Liver (tissue), 9 donors: ENCODE results near the gene MTHFSD. TPM values are rescaled to one million over a fixed set of nuclear protein-coding genes. Genes with fewer than 3 reads are reported as not detected.

Source experiments
- DNase-seq: peaks from one replicate; pipeline ENCODE4 v3.0.0-alpha.2; 2017; ENCODE audit warnings: low spot score
- H3K27ac ChIP-seq, 2 donors: one replicate each; pipeline ENCODE4 v1.7.0; 2013; ENCODE audit warnings: inconsistent platforms in 2 of 2, low read length in 2 of 2, control low read depth in 1 of 2, low read depth in 1 of 2, mild to moderate bottlenecking in 1 of 2
- H3K27me3 ChIP-seq, 4 donors: one replicate each; pipeline versions ENCODE4 v1.6.1 to v1.7.0; 2013; ENCODE audit warnings: low read length in 3 of 4, inconsistent platforms in 1 of 4, mild to moderate bottlenecking in 1 of 4, moderate library complexity in 1 of 4; ENCODE audit not compliant: control insufficient read depth in 4 of 4, insufficient read depth in 4 of 4
- H3K36me3 ChIP-seq, 4 donors: one replicate each; pipeline versions ENCODE4 v1.6.1 to v1.7.0; 2013; ENCODE audit warnings: low read length in 3 of 4, mild to moderate bottlenecking in 3 of 4, low read depth in 1 of 4, moderate library complexity in 1 of 4; ENCODE audit not compliant: control insufficient read depth in 4 of 4, insufficient read depth in 3 of 4
- H3K4me1 ChIP-seq, 4 donors: one replicate each; pipeline versions ENCODE4 v1.6.1 to v1.7.0; 2013; ENCODE audit warnings: low read length in 3 of 4, mild to moderate bottlenecking in 3 of 4, moderate library complexity in 1 of 4; ENCODE audit not compliant: control insufficient read depth in 4 of 4, insufficient read depth in 4 of 4
- H3K4me3 ChIP-seq, 3 donors: one replicate each; pipeline versions ENCODE4 v1.6.1 to v1.7.0; 2013; ENCODE audit warnings: low read length in 3 of 3, control low read depth in 1 of 3, low read depth in 1 of 3, mild to moderate bottlenecking in 1 of 3
- H3K9ac ChIP-seq, 2 donors: one replicate each; pipeline ENCODE4 v1.7.0; 2013; ENCODE audit warnings: low read length in 2 of 2, mild to moderate bottlenecking in 2 of 2, moderate library complexity in 2 of 2, control low read depth in 1 of 2, low read depth in 1 of 2
- H3K9me3 ChIP-seq, 4 donors: one replicate each; pipeline versions ENCODE4 v1.6.1 to v1.7.0; 2013; ENCODE audit warnings: low read length in 3 of 4; ENCODE audit not compliant: control insufficient read depth in 4 of 4
- CTCF ChIP-seq: fragments of 150-350 bp; IDR thresholded peaks from 2 replicates; pipeline ENCODE4 v1.5.1; 2017; ENCODE audit warnings: improper control_type of control experiment, low read depth, low read length; ENCODE audit not compliant: missing input control
- EGR1 ChIP-seq, 2 donors: IDR thresholded peaks; 2 replicates each; pipeline ENCODE4 v1.6.1; 2016 to 2018; ENCODE audit warnings: antibody characterized with exemption in 2 of 2, low read depth in 2 of 2
- FOXA1 ChIP-seq: IDR thresholded peaks from 2 replicates; pipeline ENCODE4 v1.6.1; 2016; ENCODE audit warnings: antibody characterized with exemption
- FOXA2 ChIP-seq: IDR thresholded peaks from 2 replicates; pipeline ENCODE4 v1.6.1; 2016; ENCODE audit warnings: antibody characterized with exemption
- GABPA ChIP-seq, 2 donors: IDR thresholded peaks in 1 of 2; conservative IDR thresholded peaks in 1 of 2; 2 replicates each; pipeline ENCODE4 v1.6.1; 2016; ENCODE audit warnings: antibody characterized with exemption in 2 of 2, mild to moderate bottlenecking in 1 of 2, moderate library complexity in 1 of 2
- HNF4A ChIP-seq, 2 donors: conservative IDR thresholded peaks; 2 replicates each; pipeline ENCODE4 v1.6.1; 2016; ENCODE audit warnings: antibody characterized with exemption in 2 of 2, mild to moderate bottlenecking in 2 of 2
- JUND ChIP-seq, 2 donors: IDR thresholded peaks; 2 replicates each; pipeline ENCODE4 v1.6.1; 2016; ENCODE audit warnings: antibody characterized with exemption in 2 of 2
- MAX ChIP-seq: IDR thresholded peaks from 2 replicates; pipeline ENCODE4 v1.6.1; 2016; ENCODE audit warnings: antibody characterized with exemption
- NR2F2 ChIP-seq: IDR thresholded peaks from 2 replicates; pipeline ENCODE4 v1.6.1; 2016; ENCODE audit warnings: antibody characterized with exemption
- RAD21 ChIP-seq, 2 donors: IDR thresholded peaks; 2 replicates each; pipeline ENCODE4 v1.6.1; 2016; ENCODE audit warnings: antibody characterized with exemption in 2 of 2, mild to moderate bottlenecking in 2 of 2
- REST ChIP-seq: IDR thresholded peaks from 2 replicates; pipeline ENCODE4 v1.6.1; 2016; ENCODE audit warnings: antibody characterized with exemption, mild to moderate bottlenecking
- RXRA ChIP-seq, 2 donors: IDR thresholded peaks; 2 replicates each; pipeline ENCODE4 v1.6.1; 2017 to 2018; ENCODE audit warnings: antibody characterized with exemption in 2 of 2, mild to moderate bottlenecking in 1 of 2
- SP1 ChIP-seq: IDR thresholded peaks from 2 replicates; pipeline ENCODE4 v1.6.1; 2018; ENCODE audit warnings: antibody characterized with exemption, mild to moderate bottlenecking
- TAF1 ChIP-seq: conservative IDR thresholded peaks from 2 replicates; pipeline ENCODE4 v1.6.1; 2016; ENCODE audit warnings: antibody characterized with exemption, mild to moderate bottlenecking
- YY1 ChIP-seq: IDR thresholded peaks from 2 replicates; pipeline ENCODE4 v1.6.1; 2016; ENCODE audit warnings: antibody characterized with exemption, mild to moderate bottlenecking
- WGBS: extraction: QIAGEN DNeasy Blood & Tissue Kit; methylation state at CpG from one replicate; pipeline ENCODE4 v1.1.7; 2013; 5-methylcytosine and 5-hydroxymethylcytosine counted together
- polyA plus RNA-seq, 2 donors: library from polyadenylated mRNA; stranded (reverse) in 1 of 2; unstranded in 1 of 2; fragments of 200-250 nt in 1 of 2; fragments of >200 nt in 1 of 2; fragmentation: Nextera tagmentation in 1 of 2; extraction: Ambion mirVana in 1 of 2; gene quantifications; one replicate each; pipeline versions ENCODE4 v1.2.1 to v1.2.3, GENCODE V29; 2013 to 2015
- total RNA-seq, 2 donors: library from RNA; depleted of rRNA; stranded (reverse); fragments of >200 nt; gene quantifications; one replicate each; pipeline ENCODE4 v1.2.3, GENCODE V29; 2014
- TF ChIP-seq, protein P1 (sequence below): IDR thresholded peaks from 2 replicates; pipeline ENCODE4 v1.6.1; 2016; ENCODE audit warnings: antibody characterized with exemption
- TF ChIP-seq, protein P2 (sequence below): IDR thresholded peaks from 2 replicates; pipeline ENCODE4 v1.6.1; 2016; ENCODE audit warnings: antibody characterized with exemption
- donor health status: healthy.
- donor health status: healthy.
- donor health status: healthy.
- donor health status: healthy.
- donor health status: healthy.

Gene MTHFSD
- total and polyA plus RNA-seq, 4 donors: 4.6 to 8.1 (median 6.5) TPM

GRCh38 chr16:86517033-86517432 lies 38.0 kb downstream of the MTHFSD start:
- WGBS: 37% methylated on average over 9 of the region's 9 CpGs
- H3K4me3 ChIP-seq: no peak overlapping the region
- no peak for DNase-seq

More at GRCh38 chr16:86517033-86517432, 38.0 kb downstream of the MTHFSD start:
- Histone ChIP-seq H3K27ac (peak overlapping the region in 1 of 2 donors; percentile 25), H3K9ac (no peak overlapping the region), H3K9me3 (no peaks in the 10 kb centered on the region), H3K27me3 (peaks cover 6 to 28% (median 24%) of the 10 kb centered on the region in 4 donors), H3K4me1 (peaks cover 0 to 15% (median 0%) of the 10 kb centered on the region in 4 donors), H3K36me3 (no peaks in the 10 kb centered on the region)
- TF ChIP-seq RAD21 (IDR thresholded peaks at IDR 0.05): no peak
- TF ChIP-seq JUND (IDR thresholded peaks at IDR 0.05): no peak
- no peak for TF ChIP-seq MAX
- TF ChIP-seq FOXA2: no peak
- TF ChIP-seq GABPA (IDR thresholded peaks at IDR 0.05 in 1 of 2, conservative IDR thresholded peaks at IDR 0.05 in 1 of 2): no peak
- TF ChIP-seq REST: no peak
- TF ChIP-seq, protein P1, sequence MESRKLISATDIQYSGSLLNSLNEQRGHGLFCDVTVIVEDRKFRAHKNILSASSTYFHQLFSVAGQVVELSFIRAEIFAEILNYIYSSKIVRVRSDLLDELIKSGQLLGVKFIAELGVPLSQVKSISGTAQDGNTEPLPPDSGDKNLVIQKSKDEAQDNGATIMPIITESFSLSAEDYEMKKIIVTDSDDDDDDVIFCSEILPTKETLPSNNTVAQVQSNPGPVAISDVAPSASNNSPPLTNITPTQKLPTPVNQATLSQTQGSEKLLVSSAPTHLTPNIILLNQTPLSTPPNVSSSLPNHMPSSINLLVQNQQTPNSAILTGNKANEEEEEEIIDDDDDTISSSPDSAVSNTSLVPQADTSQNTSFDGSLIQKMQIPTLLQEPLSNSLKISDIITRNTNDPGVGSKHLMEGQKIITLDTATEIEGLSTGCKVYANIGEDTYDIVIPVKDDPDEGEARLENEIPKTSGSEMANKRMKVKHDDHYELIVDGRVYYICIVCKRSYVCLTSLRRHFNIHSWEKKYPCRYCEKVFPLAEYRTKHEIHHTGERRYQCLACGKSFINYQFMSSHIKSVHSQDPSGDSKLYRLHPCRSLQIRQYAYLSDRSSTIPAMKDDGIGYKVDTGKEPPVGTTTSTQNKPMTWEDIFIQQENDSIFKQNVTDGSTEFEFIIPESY: no peak
- no peak for TF ChIP-seq SP1
- TF ChIP-seq HNF4A (conservative IDR thresholded peaks at IDR 0.05): no peak
- TF ChIP-seq NR2F2: no peak
- TF ChIP-seq CTCF: no peak
- TF ChIP-seq TAF1: no peak
- TF ChIP-seq, protein P2, sequence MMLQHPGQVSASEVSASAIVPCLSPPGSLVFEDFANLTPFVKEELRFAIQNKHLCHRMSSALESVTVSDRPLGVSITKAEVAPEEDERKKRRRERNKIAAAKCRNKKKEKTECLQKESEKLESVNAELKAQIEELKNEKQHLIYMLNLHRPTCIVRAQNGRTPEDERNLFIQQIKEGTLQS: no peak
- no peak for TF ChIP-seq FOXA1
- TF ChIP-seq YY1: no peak
- no peak for TF ChIP-seq EGR1 (IDR thresholded peaks at IDR 0.05; ENCODE audit: low read depth in 2 of 2)
- TF ChIP-seq RXRA (IDR thresholded peaks at IDR 0.05): no peak
